Measurements from ENCODE around the gene TNS1.

GRCh38 chr2:218006741-218007140 is 3.9 kb upstream of the TNS1 start:
- TF ChIP-seq EZH2 (IDR thresholded peaks at IDR 0.05; ENCODE audit: insufficient read depth, poor library complexity, severe bottlenecking) (no peak), EZH2phosphoT487 (IDR thresholded peaks at IDR 0.05; ENCODE audit: insufficient read depth, low read depth) (no peak)

Measured in GM23248 (cell line).